ENCODE measurements around the gene RBM27.
"Not testable (repeated sequence)": the region's sequence is repeated elsewhere in the genome, so short reads cannot be mapped to it uniquely, and the experiment has no call there.

Gene RBM27

DNA sequence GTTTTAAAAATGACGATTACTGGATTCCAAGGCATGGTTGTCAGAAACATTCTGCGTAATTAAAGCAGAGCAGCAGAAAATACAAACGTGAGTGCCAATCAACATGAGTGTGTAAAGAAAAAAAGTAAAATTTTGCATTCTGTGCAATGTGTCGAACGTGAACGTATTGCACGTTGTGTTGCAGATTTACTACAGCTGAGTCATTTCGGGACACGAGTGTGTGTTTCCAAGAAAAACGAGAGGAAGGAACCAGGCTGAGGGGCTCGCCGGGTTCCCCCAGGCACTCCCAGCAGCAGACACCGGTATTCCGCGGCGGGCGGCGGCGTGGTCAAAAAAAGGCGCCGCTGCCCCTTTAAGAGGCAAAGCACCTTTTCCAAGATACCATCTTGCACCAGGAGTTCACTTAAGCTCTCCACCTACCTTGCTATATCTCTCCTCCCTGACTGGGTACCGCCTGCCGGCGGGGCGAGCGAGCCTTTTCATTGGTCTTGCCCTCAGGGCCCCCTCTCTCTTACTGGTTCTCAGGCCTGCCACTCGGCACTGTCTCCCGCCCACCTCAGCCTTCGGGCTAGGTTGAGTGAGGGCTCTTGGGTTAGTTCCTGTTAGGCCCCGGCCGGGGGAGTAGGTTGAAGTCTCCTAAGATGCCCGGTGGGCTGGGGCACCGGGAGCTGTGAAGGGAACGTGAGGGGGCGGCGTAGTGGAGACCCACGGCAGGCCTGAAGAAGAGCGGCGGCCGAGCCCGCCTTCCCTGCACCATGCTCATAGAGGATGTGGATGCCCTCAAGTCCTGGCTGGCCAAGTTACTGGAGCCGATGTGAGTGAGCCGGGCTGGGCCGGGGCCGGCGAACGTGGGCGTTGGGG is at the start of gene RBM27:
RBM27 (plus strand) TSS at position 595 of the 861 bp plus-strand sequence; CDS start at position 756, 161 bp downstream.
- Mint-ChIP-seq H3K4me3 (no peak within 1 kb of the TSS), H3K4me1 (ENCODE audit: low read depth) (peaks cover 24% of the 10 kb centered on the region), H3K36me3 (no peaks in the 10 kb centered on the region), H3K27me3 (no peaks in the 10 kb centered on the region), H3K9me3 (ENCODE audit: low read depth) (no peaks in the 10 kb centered on the region), H3K27ac (no peak within 1 kb of the TSS)

DNA sequence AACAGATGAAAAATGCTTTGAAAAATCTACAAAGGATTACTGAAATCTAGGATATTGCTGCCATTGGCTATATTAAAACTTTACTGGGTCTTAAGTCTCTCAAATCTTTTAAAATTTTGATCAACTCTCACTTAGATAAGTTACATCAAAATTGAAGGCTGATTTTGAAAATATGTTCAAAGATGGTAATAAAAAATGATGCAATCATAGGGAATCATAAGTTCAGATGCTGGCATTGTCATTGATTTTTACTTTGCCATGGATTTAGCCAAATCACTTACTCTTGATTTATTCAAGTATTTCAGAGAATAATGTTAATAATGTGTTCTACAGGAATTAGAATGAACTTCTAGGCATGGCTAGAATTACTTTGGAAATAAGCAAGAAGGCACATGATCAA is 45.1 kb upstream of the RBM27 start:
- Mint-ChIP-seq H3K4me3 (no peak overlapping the region), H3K27me3 (no peaks in the 10 kb centered on the region), H3K9me3 (ENCODE audit: low read depth) (no peaks in the 10 kb centered on the region)

DNA sequence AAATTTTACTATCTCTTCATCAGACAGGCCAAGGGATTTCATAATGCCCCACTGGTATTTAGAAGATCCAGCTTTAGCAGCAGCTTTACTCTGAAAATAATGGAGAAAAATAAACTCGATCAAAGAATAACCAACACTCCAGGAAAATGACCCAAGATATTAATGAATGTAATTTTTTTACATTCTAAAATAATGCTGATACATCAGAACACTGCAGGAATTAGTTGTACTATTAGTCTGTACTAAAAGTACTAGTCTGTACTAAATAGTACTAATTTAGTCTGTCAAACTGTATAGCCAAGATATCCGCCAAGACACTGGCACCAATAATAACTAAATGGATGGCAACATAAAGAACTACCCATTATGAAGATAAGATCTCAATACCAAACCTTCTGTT is 39.0 kb upstream of the RBM27 start:
- Mint-ChIP-seq H3K4me1 (ENCODE audit: low read depth) (peaks cover 8% of the 10 kb centered on the region), H3K27ac (no peak overlapping the region), H3K4me3 (no peak overlapping the region), H3K27me3 (no peaks in the 10 kb centered on the region), H3K9me3 (ENCODE audit: low read depth) (no peaks in the 10 kb centered on the region), H3K36me3 (peaks cover 16% of the 10 kb centered on the region)

More for the DNA sequence above, 45.1 kb upstream of the RBM27 start:
- Mint-ChIP-seq H3K4me1 (ENCODE audit: low read depth) (peaks cover 5% of the 10 kb centered on the region), H3K27ac (no peak overlapping the region), H3K36me3 (peaks cover 28% of the 10 kb centered on the region)

DNA sequence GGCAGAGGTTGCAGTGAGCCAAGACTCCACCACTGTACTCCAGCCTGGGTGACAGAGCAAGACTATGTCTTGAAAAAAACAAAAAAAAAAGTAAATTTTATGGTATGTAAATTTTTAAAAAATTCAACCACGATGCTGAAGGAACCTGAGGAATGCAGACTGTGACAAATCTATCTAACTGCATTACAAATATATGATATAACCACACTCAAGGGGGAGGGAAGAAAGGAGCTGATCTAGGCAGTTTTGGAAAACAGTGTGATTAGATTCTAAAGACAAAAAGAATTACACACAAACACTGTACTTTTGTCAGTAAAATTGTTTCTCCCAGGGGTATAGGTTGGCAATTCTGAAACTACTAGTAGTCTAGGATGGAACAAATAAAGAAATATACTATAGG is 37.9 kb upstream of the RBM27 start:
- H3K27ac Mint-ChIP-seq, result no peak overlapping the region

GRCh38 chr5:146165903-146166302 is 37.5 kb upstream of the RBM27 start:
- H3K4me1 Mint-ChIP-seq (ENCODE audit: low read depth), result peaks cover 16% of the 10 kb centered on the region
- no peaks in the 10 kb centered on the region for H3K9me3 Mint-ChIP-seq (ENCODE audit: low read depth)
- no peak overlapping the region for H3K27ac Mint-ChIP-seq
- no peaks in the 10 kb centered on the region for H3K27me3 Mint-ChIP-seq
- H3K36me3 Mint-ChIP-seq, result peaks cover 16% of the 10 kb centered on the region
- no peak overlapping the region for H3K4me3 Mint-ChIP-seq

More for the DNA sequence above, 37.9 kb upstream of the RBM27 start:
- no peak overlapping the region for H3K4me3 Mint-ChIP-seq
- H3K4me1 Mint-ChIP-seq (ENCODE audit: low read depth), result peaks cover 16% of the 10 kb centered on the region
- H3K9me3 Mint-ChIP-seq (ENCODE audit: low read depth), result no peaks in the 10 kb centered on the region
- H3K36me3 Mint-ChIP-seq, result peaks cover 16% of the 10 kb centered on the region
- no peaks in the 10 kb centered on the region for H3K27me3 Mint-ChIP-seq

- Mint-ChIP-seq H3K27ac (no peak overlapping the region), H3K9me3 (ENCODE audit: low read depth) (no peaks in the 10 kb centered on the region), H3K4me3 (no peak overlapping the region), H3K4me1 (ENCODE audit: low read depth) (peaks cover 22% of the 10 kb centered on the region), H3K36me3 (peaks cover 14% of the 10 kb centered on the region), H3K27me3 (no peaks in the 10 kb centered on the region)
Measured at GRCh38 chr5:146169076-146169475, 34.3 kb upstream of the RBM27 start.

DNA sequence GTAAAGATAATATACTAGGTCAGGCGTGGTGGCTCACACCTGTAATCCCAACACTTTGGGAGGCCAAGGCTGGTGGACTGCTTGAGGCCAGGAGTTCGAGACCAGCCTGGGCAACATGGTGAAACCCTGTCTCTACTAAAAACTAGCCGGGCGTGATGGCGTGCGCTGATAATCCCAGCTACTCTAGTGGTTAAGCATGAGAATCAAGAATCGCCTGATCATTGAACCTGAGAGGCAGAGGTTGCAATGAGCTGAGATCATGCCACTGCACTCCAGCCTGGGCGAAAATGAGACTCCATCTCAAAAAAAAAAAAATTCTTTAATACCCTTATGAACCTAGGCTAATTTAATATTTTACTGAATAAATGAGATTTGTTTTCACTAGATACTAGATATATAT is 30.4 kb upstream of the RBM27 start:
- not testable (repeated sequence) for H3K27me3 Mint-ChIP-seq; H3K4me3 Mint-ChIP-seq; H3K9me3 Mint-ChIP-seq (ENCODE audit: low read depth); H3K27ac Mint-ChIP-seq
- peaks cover 11% of the 10 kb centered on the region for H3K36me3 Mint-ChIP-seq
- peaks cover 25% of the 10 kb centered on the region for H3K4me1 Mint-ChIP-seq (ENCODE audit: low read depth)

DNA sequence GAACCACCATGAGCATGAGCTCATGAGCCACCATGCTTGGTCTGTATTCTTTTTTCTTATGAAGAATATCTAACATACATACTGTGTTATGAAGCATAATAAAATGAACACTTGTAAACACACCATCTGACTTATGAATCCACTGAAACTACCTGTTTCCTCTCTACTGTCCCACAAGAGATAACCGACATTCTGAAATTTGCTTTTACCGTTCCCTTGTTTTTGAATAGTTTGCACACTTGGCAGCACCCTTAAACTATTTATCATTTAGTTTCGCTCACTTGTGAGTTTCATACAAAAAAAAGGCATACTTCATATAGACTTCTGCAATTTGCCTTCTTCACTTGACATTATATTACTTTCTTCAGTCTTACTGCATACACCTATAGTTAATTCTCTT is 29.8 kb upstream of the RBM27 start:
- Mint-ChIP-seq H3K4me3 (no peak overlapping the region), H3K4me1 (ENCODE audit: low read depth) (peaks cover 26% of the 10 kb centered on the region), H3K36me3 (peaks cover 10% of the 10 kb centered on the region)

DNA sequence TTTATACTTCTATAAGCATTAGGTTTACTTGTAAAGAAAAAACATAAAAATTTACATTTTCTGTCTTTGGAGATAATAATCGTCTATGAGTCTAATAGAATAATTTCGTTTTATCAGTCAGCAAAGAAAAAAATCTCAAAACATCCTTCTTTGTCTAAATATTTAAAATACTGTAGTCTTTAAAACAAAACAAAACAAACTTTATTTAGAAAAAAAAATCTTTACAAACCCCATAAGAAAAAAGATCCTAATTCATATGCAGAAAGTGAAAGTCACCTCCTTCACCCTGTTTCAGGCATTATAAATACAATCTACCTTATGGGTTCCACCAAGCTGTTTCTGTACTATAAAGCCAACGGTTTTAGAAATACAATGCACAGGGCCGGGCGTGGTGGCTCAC is 26.6 kb upstream of the RBM27 start:
- Mint-ChIP-seq H3K36me3 (peaks cover 11% of the 10 kb centered on the region), H3K4me1 (ENCODE audit: low read depth) (peaks cover 29% of the 10 kb centered on the region), H3K27ac (no peak overlapping the region), H3K4me3 (no peak overlapping the region), H3K27me3 (no peaks in the 10 kb centered on the region), H3K9me3 (ENCODE audit: low read depth) (no peaks in the 10 kb centered on the region)

More for the DNA sequence above, 29.8 kb upstream of the RBM27 start:
- H3K9me3 Mint-ChIP-seq (ENCODE audit: low read depth), result no peaks in the 10 kb centered on the region
- H3K27me3 Mint-ChIP-seq, result no peaks in the 10 kb centered on the region
- H3K27ac Mint-ChIP-seq, result no peak overlapping the region

- Mint-ChIP-seq H3K27me3 (no peaks in the 10 kb centered on the region), H3K4me3 (peak overlapping the region; percentile 59), H3K4me1 (ENCODE audit: low read depth) (peaks cover 27% of the 10 kb centered on the region), H3K9me3 (ENCODE audit: low read depth) (no peaks in the 10 kb centered on the region), H3K27ac (peak overlapping the region; percentile 50), H3K36me3 (peaks cover 7% of the 10 kb centered on the region)
Measured at GRCh38 chr5:146179696-146180095, 23.7 kb upstream of the RBM27 start.

GRCh38 chr5:146183403-146183802 is 20.0 kb upstream of the RBM27 start:
- H3K27ac Mint-ChIP-seq, result peak overlapping the region; percentile 97
- not testable (repeated sequence) for H3K9me3 Mint-ChIP-seq (ENCODE audit: low read depth); H3K36me3 Mint-ChIP-seq; H3K27me3 Mint-ChIP-seq
- H3K4me3 Mint-ChIP-seq, result peak overlapping the region; percentile 99
- peaks cover 30% of the 10 kb centered on the region for H3K4me1 Mint-ChIP-seq (ENCODE audit: low read depth)

- no peaks in the 10 kb centered on the region for H3K27me3 Mint-ChIP-seq
- H3K27ac Mint-ChIP-seq, result peak overlapping the region; percentile 0
- no peaks in the 10 kb centered on the region for H3K9me3 Mint-ChIP-seq (ENCODE audit: low read depth)
- peaks cover 20% of the 10 kb centered on the region for H3K4me1 Mint-ChIP-seq (ENCODE audit: low read depth)
- no peaks in the 10 kb centered on the region for H3K36me3 Mint-ChIP-seq
- no peak overlapping the region for H3K4me3 Mint-ChIP-seq
Measured at GRCh38 chr5:146185161-146185560, 18.2 kb upstream of the RBM27 start.

DNA sequence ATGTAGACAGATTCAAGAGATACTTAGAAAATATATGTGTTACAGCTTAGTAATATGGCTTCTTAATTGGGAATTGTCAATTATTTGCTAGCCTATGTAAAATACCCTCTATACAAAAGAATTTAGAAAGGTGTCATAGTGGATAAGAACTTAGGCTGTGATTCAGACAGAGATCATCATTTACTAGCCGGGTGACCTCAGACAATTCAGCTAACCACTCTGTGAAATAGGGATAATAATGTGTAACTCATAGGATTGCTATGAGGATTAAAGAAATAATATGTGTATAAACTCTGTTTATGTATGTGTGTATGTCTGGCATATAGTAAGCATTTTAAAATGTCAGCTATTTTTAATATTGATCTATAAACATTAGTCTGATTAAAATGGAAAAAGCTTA is 15.0 kb upstream of the RBM27 start:
- H3K27me3 Mint-ChIP-seq, result peaks cover 8% of the 10 kb centered on the region
- no peak overlapping the region for H3K4me3 Mint-ChIP-seq
- no peaks in the 10 kb centered on the region for H3K36me3 Mint-ChIP-seq
- H3K4me1 Mint-ChIP-seq (ENCODE audit: low read depth), result peaks cover 8% of the 10 kb centered on the region
- no peaks in the 10 kb centered on the region for H3K9me3 Mint-ChIP-seq (ENCODE audit: low read depth)
- H3K27ac Mint-ChIP-seq, result no peak overlapping the region

GRCh38 chr5:146192571-146193043 is 10.8 kb upstream of the RBM27 start:
- no peaks in the 10 kb centered on the region for H3K4me1 Mint-ChIP-seq (ENCODE audit: low read depth)
- H3K4me3 Mint-ChIP-seq, result no peak overlapping the region
- H3K36me3 Mint-ChIP-seq, result peaks cover 3% of the 10 kb centered on the region
- no peaks in the 10 kb centered on the region for H3K9me3 Mint-ChIP-seq (ENCODE audit: low read depth)
- peaks cover 15% of the 10 kb centered on the region for H3K27me3 Mint-ChIP-seq
- H3K27ac Mint-ChIP-seq, result no peak overlapping the region

DNA sequence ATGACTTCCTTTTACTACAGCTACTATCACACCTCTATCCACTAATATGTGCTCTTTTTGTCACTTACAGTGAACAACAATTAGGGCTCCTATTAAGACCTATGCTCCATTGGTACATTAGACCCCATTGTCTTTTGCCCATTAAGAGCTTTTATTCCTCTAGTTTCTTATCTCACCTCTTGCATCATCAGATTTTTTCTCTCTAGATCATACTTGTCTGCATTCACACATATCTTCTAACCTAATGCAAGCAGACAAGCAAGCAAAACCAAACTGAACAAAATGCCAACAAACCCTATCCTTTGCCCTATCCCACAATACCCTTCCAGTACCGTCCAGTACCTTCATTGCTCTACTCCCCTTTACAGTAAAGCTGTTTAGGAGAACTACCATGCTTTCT is 10.1 kb upstream of the RBM27 start:
- H3K4me3 Mint-ChIP-seq, result no peak overlapping the region
- H3K9me3 Mint-ChIP-seq (ENCODE audit: low read depth), result no peaks in the 10 kb centered on the region
- H3K4me1 Mint-ChIP-seq (ENCODE audit: low read depth), result no peaks in the 10 kb centered on the region
- peaks cover 15% of the 10 kb centered on the region for H3K27me3 Mint-ChIP-seq
- peaks cover 3% of the 10 kb centered on the region for H3K36me3 Mint-ChIP-seq
- H3K27ac Mint-ChIP-seq, result no peak overlapping the region

GRCh38 chr5:146194997-146195396 is 8.4 kb upstream of the RBM27 start:
- not testable (repeated sequence) for H3K27ac Mint-ChIP-seq; H3K4me1 Mint-ChIP-seq (ENCODE audit: low read depth); H3K36me3 Mint-ChIP-seq; H3K4me3 Mint-ChIP-seq; H3K9me3 Mint-ChIP-seq (ENCODE audit: low read depth)
- peaks cover 15% of the 10 kb centered on the region for H3K27me3 Mint-ChIP-seq
